WTC11 (cell line): ENCODE measurements around the gene LPGAT1. TPM values are rescaled to one million over a fixed set of nuclear protein-coding genes. Genes with fewer than 3 reads are reported as not detected.

Source experiments
- ATAC-seq: fragments of 200-7000 bp; cut with Tn5 transposase; 2 replicates; pipeline ENCODE4 v1.10.0; 2021; ENCODE audit warnings: mild to moderate bottlenecking, moderate library complexity
- CTCF ChIA-PET: fragments of 300-600 bp; sonication (Branson Sonifier 250); formaldehyde crosslinking; loops from one replicate; lab custom pipeline; 2021; ENCODE audit warnings: antibody characterized with exemption; lab: Charles Lee
- POLR2A ChIA-PET: fragments of 350-600 bp; sonication (Branson Sonifier 250); formaldehyde crosslinking; loops from one replicate; lab custom pipeline; 2021; ENCODE audit warnings: antibody characterized with exemption; lab: Charles Lee
- DNase-seq: peaks from one replicate; pipeline ENCODE4 v3.0.0; 2021; ENCODE audit warnings: low spot score
- H3K27ac Mint-ChIP-seq: 2 replicates; pipeline ENCODE4 v1.8.0; 2021; ENCODE audit warnings: mixed read lengths
- H3K27me3 Mint-ChIP-seq: 2 replicates; pipeline ENCODE4 v1.8.0; 2021; ENCODE audit warnings: low read depth, mild to moderate bottlenecking, moderate library complexity, mixed read lengths
- H3K36me3 Mint-ChIP-seq: 2 replicates; pipeline ENCODE4 v1.8.0; 2021; ENCODE audit warnings: mixed read lengths
- H3K4me1 Mint-ChIP-seq: 2 replicates; pipeline ENCODE4 v1.8.0; 2022; ENCODE audit warnings: mixed read lengths
- H3K4me3 Mint-ChIP-seq: 2 replicates; pipeline ENCODE4 v1.8.0; 2021; ENCODE audit warnings: mild to moderate bottlenecking, moderate library complexity, mixed read lengths
- H3K9me3 Mint-ChIP-seq: 2 replicates; pipeline ENCODE4 v1.8.0; 2021; ENCODE audit warnings: mixed read lengths
- ATF2 ChIP-seq: sonication (generic); formaldehyde crosslinking; IDR thresholded peaks from 2 replicates; pipeline ENCODE4 v1.8.1; 2022; ENCODE audit warnings: low read depth, missing genetic modification reagents, borderline replicate concordance
- ATF3 ChIP-seq: sonication (generic); formaldehyde crosslinking; conservative IDR thresholded peaks from 2 replicates; pipeline ENCODE4 v1.8.1; 2022; ENCODE audit warnings: mild to moderate bottlenecking, missing genetic modification reagents
- CREM ChIP-seq: sonication (generic); formaldehyde crosslinking; IDR thresholded peaks from 2 replicates; pipeline ENCODE4 v1.8.1; 2022; ENCODE audit warnings: mild to moderate bottlenecking, missing genetic modification reagents, moderate library complexity
- ELF4 ChIP-seq: sonication (generic); formaldehyde crosslinking; IDR thresholded peaks from 2 replicates; pipeline ENCODE4 v1.8.1; 2022; ENCODE audit warnings: low read depth, mild to moderate bottlenecking, moderate library complexity, missing genetic modification reagents
- EMX1 ChIP-seq: fragments of 250-450 bp; sonication (Bioruptor Pico); IDR thresholded peaks from 2 replicates; pipeline ENCODE4 v1.8.0; 2021; ENCODE audit warnings: mild to moderate bottlenecking
- FOXP4 ChIP-seq: sonication (generic); formaldehyde crosslinking; IDR thresholded peaks from 2 replicates; pipeline ENCODE4 v1.8.0; 2022; ENCODE audit warnings: mild to moderate bottlenecking, missing genetic modification reagents
- GRHL2 ChIP-seq: fragments of 250-450 bp; sonication (Bioruptor Pico); IDR thresholded peaks from 2 replicates; pipeline ENCODE4 v1.8.0; 2022; ENCODE audit warnings: mild to moderate bottlenecking, moderate library complexity; ENCODE audit not compliant: insufficient replicate concordance, severe bottlenecking
- JAZF1 ChIP-seq: fragments of 250-450 bp; sonication (Bioruptor Pico); IDR thresholded peaks from 2 replicates; pipeline ENCODE4 v1.9.0; 2021; ENCODE audit warnings: moderate library complexity, mild to moderate bottlenecking, inconsistent platforms
- KAT7 ChIP-seq: sonication (generic); formaldehyde crosslinking; IDR thresholded peaks from 2 replicates; pipeline ENCODE4 v1.8.1; 2023; ENCODE audit warnings: missing genetic modification reagents, mild to moderate bottlenecking, borderline replicate concordance
- MAX ChIP-seq: sonication (generic); formaldehyde crosslinking; IDR thresholded peaks from 2 replicates; pipeline ENCODE4 v1.8.0; 2022; ENCODE audit warnings: mild to moderate bottlenecking, missing genetic modification reagents
- MLX ChIP-seq: sonication (generic); formaldehyde crosslinking; IDR thresholded peaks from 2 replicates; pipeline ENCODE4 v1.8.1; 2023; ENCODE audit warnings: mild to moderate bottlenecking, missing genetic modification reagents, moderate library complexity
- MYBL2 ChIP-seq: sonication (generic); formaldehyde crosslinking; IDR thresholded peaks from 2 replicates; pipeline ENCODE4 v1.8.1; 2023; ENCODE audit warnings: mild to moderate bottlenecking, moderate library complexity, missing genetic modification reagents
- NR1H2 ChIP-seq: sonication (generic); formaldehyde crosslinking; IDR thresholded peaks from 2 replicates; pipeline ENCODE4 v1.9.0; 2021; ENCODE audit warnings: mild to moderate bottlenecking, moderate library complexity, missing genetic modification reagents
- OVOL2 ChIP-seq: fragments of 250-450 bp; sonication (Bioruptor Pico); IDR thresholded peaks from 2 replicates; pipeline ENCODE4 v1.9.0; 2021; ENCODE audit warnings: mild to moderate bottlenecking, borderline replicate concordance
- SOX15 ChIP-seq: fragments of 250-450 bp; sonication (Bioruptor Pico); IDR thresholded peaks from 2 replicates; pipeline ENCODE4 v1.9.0; 2021; ENCODE audit warnings: mild to moderate bottlenecking
- ZNF281 ChIP-seq: sonication (generic); formaldehyde crosslinking; IDR thresholded peaks from 2 replicates; pipeline ENCODE4 v1.8.0; 2023; ENCODE audit warnings: mild to moderate bottlenecking, missing genetic modification reagents
- ZNF317 ChIP-seq: sonication (generic); formaldehyde crosslinking; IDR thresholded peaks from 2 replicates; pipeline ENCODE4 v1.8.1; 2023; ENCODE audit warnings: low read depth, mild to moderate bottlenecking, moderate library complexity, missing genetic modification reagents, borderline replicate concordance
- ZNF423 ChIP-seq: fragments of 250-450 bp; sonication (Bioruptor Pico); IDR thresholded peaks from 2 replicates; pipeline ENCODE4 v2.1.2; 2022; ENCODE audit warnings: mild to moderate bottlenecking, moderate library complexity
- ZNF512 ChIP-seq: sonication (generic); formaldehyde crosslinking; IDR thresholded peaks from 2 replicates; pipeline ENCODE4 v1.8.1; 2022; ENCODE audit warnings: missing genetic modification reagents, borderline replicate concordance
- total RNA-seq: library from RNA; stranded (reverse); gene quantifications from 3 replicates; pipeline ENCODE4 v1.2.3, GENCODE V29; 2021

Gene LPGAT1
- total RNA-seq, 1 experiment from 2014 or later = 15.1 TPM

- Mint-ChIP-seq H3K4me1 (no peaks in the 10 kb centered on the region), H3K27me3 (no peaks in the 10 kb centered on the region), H3K36me3 (no peaks in the 10 kb centered on the region), H3K9me3 (no peaks in the 10 kb centered on the region), H3K27ac (no peak overlapping the region), H3K4me3 (no peak overlapping the region)
- POLR2A ChIA-PET = no interaction called here
- CTCF ChIA-PET = interaction anchor here (1.6 to 2.2 kb wide), 2 partner anchors 12 to 219 kb away, joined by 4 to 10 read pairs; partner anchors contain the start of genes DTL and INTS7
- DNase-seq (no peak), ATAC-seq (no peak)
- TF ChIP-seq ZNF317 = no peak
- TF ChIP-seq EMX1 (CRISPR knock-in tag) = no peak
- no peak for TF ChIP-seq MYBL2 (CRISPR knock-in tag)
- TF ChIP-seq FOXP4 = no peak
- TF ChIP-seq ZNF281 (CRISPR knock-in tag) = no peak
- no peak for TF ChIP-seq ZNF423 (CRISPR knock-in tag)
- no peak for TF ChIP-seq ATF2 (CRISPR knock-in tag)
- TF ChIP-seq ATF3 (CRISPR knock-in tag) = no peak
- TF ChIP-seq MLX (CRISPR knock-in tag) = no peak
- TF ChIP-seq GRHL2 (CRISPR knock-in tag) = no peak
- no peak for TF ChIP-seq ZNF512
- TF ChIP-seq MAX = no peak
- no peak for TF ChIP-seq SOX15
- no peak for TF ChIP-seq JAZF1 (CRISPR knock-in tag)
- TF ChIP-seq KAT7 = no peak
- no peak for TF ChIP-seq NR1H2 (CRISPR knock-in tag)
- TF ChIP-seq ELF4 = no peak
Measured at GRCh38 chr1:211816586-211816985, 14.0 kb downstream of the LPGAT1 start.

GRCh38 chr1:211814313-211814712 is 16.2 kb downstream of the LPGAT1 start:
- H3K36me3 Mint-ChIP-seq = peaks cover 3% of the 10 kb centered on the region; the same call in 1 of the 2 replicates
- ATAC-seq = no peak
- POLR2A ChIA-PET = no interaction called here

More at GRCh38 chr1:211814313-211814712, 16.2 kb downstream of the LPGAT1 start:
- CTCF ChIA-PET = interaction anchor here (1.7 to 2.2 kb wide), 2 partner anchors 115 to 221 kb away, joined by 7 to 10 read pairs; partner anchors contain the start of genes DTL and INTS7
- no peak for DNase-seq
- Mint-ChIP-seq H3K4me1 (no peaks in the 10 kb centered on the region), H3K4me3 (no peak overlapping the region), H3K27me3 (no peaks in the 10 kb centered on the region), H3K27ac (no peak overlapping the region), H3K9me3 (peaks cover 8% of the 10 kb centered on the region)
- no peak for TF ChIP-seq CREM
- TF ChIP-seq OVOL2 (CRISPR knock-in tag) = no peak
